ENCODE measurements around the gene RIMS4. TPM values are rescaled to one million over a fixed set of nuclear protein-coding genes. Genes with fewer than 3 reads are reported as not detected.

RIMS4 gene
- total and polyA plus RNA-seq, 9 of the 15 experiments (the other 6 are each of a cell fraction or from before 2014, with no cell fraction given) = 0.04 TPM; not detected in 8

- TF ChIP-seq RERE (CRISPR knock-in tag; IDR thresholded peaks at IDR 0.05; ENCODE audit: borderline replicate concordance) (no peak), POLR2G (IDR thresholded peaks at IDR 0.05; ENCODE audit: low read depth, low read length) (no peak), MGA (IDR thresholded peaks at IDR 0.05) (no peak)
Measured at GRCh38 chr20:44758247-44759101, 51.9 kb downstream of the RIMS4 start (continued).
